Measurements from ENCODE around the gene LRRC4C.
A peak's percentile ranks its signal among the peaks of the same experiment; 100 is the strongest.

LRRC4C gene

DNA sequence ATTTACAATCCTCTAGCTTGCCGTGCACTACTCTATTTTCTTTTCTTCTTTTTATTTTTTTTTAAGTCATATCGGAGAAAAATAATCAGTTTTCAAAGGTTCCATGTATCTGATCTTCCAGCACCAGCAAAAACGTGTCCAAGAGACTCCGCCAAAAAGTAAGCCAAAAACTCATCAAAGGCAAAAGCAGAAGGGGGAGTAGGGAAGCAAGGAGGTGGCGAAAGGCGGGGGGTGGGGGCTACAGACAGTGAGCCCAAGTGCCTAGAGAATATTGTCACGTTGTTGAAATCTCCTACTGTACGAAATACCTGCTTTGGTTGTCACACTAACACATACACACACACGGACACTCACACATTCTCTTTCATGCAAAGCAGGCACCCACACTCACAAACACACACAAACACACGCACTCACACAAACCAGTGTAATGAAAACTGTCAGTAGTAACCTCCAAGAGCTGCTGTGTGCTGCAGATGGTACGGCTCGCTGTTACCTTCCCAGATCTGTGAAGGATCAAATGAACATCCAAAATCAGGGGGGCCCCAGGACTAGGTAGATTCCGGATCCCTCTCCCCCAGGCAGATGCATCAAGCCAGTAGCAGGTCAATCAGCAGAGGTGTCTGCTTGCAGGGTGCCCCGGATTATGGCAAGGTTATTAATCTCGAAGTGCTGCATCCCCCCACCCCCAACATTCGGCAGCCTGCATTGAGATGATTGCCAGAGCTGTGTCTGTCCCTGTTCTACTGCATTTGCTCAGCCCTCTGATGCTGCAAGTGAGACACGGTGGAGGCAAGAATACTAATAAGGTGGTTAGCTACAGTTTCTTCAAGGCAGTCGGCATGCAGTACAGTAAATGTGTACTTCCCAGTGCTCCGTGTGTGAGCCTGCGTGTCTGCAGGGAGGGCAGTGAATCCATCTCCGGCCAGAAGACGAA lies at the start of gene LRRC4C:
Gene LRRC4C, minus strand, starts transcription at position 188 of the 937 bp plus-strand sequence.
- no peak for DNase-seq (ENCODE audit: insufficient read length, low spot score)
- no peak for FAIRE-seq

DNA sequence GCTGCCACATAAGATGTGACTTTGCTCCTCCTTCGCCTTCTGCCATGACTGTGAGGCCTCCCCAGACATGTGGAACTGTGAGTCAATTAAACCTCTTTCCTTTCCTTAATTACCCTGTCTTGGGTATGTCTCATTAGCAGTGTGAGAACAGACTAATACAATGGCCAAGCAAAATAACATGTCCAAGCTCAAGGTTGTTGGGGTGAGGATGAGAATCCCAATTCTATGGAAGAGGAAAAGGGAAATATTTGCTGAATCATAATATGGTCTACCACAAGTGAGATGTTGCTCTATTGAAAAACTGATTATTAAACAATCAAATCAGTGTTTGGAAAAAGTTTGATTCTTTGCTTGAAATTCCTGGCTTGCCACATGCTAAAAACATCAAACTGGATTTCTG lies 48.7 kb upstream of the LRRC4C start:
- FAIRE-seq (no peak), DNase-seq (ENCODE audit: insufficient read length, low spot score) (no peak)

DNA sequence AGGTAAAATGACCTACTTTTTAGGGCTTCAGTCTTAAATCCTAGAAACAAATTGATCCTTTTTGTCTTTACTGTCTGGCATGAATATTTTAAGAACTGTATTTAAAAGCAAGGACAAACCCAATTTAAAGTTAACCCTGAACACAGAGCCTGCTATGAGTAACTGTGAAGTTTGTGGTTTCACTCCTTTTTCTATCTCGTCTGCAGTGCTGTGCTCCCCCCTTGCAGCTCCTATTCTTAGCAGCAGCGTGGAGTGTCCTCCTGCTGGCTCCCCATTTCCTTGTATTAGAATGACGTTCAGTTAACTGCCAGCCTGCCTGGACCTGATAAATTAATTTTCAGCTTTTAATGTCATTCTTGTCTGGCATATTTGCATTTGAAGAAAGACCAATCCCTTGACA lies 40.0 kb upstream of the LRRC4C start:
- DNase-seq (ENCODE audit: insufficient read length, low spot score): no peak
- FAIRE-seq: no peak

DNA sequence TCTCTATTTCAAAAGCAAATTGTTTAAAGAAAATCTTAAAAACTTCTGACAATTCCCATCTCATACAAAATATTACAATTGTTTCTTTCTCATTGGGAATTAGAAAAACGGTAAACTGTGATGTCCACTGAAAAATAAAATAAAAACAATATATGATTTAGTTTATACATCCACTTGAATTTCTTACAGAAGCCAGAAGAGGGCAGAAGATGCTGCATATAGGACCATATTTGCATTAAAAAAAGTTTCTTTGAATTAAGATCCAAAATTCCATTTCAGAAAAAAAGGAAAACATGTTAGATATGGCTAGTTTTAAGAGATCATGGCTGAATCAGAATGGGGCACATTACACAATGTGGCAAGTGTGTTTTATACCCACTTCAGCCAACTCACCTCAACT lies 39.3 kb upstream of the LRRC4C start:
- no peak for DNase-seq (ENCODE audit: insufficient read length, low spot score)
- FAIRE-seq: no peak

DNA sequence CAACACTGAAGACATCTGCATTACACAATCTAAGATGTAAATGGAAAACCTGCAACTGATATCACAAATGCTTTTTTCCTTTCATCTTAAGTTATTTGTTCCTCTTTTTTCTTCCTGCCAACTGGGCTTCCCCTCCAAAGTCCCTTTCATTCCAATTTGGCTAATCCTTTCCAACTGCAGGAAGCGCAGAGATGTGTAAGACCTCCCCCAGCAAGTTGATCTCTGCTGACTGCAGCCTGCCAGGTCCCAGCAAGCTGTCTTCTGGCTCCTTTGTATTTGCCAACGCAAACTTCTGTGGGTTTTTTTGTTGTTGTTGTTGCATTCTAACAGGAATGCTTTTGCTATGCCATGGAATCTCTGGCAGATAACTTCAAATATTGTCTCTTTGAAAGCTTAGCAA lies 38.5 kb upstream of the LRRC4C start:
- no peak for DNase-seq (ENCODE audit: insufficient read length, low spot score)

DNA sequence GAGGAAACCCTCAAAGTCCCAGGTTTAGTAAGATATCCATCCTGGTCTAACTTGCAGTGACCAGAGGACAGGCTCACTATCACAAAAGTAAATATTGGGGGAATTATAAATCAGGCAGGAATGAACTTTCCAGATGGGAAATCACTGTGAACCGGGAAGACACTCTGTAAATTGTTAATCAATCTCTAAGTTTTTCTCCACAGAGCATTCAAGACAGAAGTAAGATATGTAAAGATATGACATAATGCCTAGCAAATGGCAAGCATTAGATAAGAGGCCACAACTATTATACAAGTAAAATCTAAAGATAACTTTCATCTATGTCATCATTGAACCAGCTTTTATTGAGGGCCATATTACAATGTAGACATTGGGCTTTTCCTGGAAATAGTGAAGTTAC lies 35.3 kb upstream of the LRRC4C start:
- FAIRE-seq: no peak
- DNase-seq (ENCODE audit: insufficient read length, low spot score): no peak

More for the DNA sequence above, 38.5 kb upstream of the LRRC4C start:
- no peak for FAIRE-seq

DNA sequence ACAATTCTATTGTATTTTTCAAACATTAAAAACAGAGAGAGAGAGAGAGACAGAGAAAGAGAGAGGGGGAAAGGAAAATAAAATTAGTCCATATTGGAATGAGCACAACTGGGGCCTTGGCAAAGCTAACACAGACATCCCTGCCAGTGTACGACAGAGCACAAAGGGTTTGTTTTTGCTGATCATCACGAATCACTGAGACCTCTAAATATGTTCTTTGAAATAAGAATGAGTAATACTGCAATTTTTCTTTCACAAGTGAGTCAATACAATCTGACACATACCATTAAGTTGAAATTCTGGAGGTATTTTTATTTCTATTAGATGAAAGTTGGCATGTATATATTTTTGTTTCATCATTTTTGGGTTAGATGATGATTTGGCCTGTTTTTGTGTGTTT lies 27.0 kb upstream of the LRRC4C start:
- FAIRE-seq (no peak), DNase-seq (ENCODE audit: insufficient read length, low spot score) (no peak)

- DNase-seq (ENCODE audit: insufficient read length, low spot score) (no peak), FAIRE-seq (no peak)
Measured at GRCh38 chr11:41483956-41484355, 24.5 kb upstream of the LRRC4C start.

GRCh38 chr11:41479179-41479578 lies 19.7 kb upstream of the LRRC4C start:
- no peak for FAIRE-seq
- no peak for DNase-seq (ENCODE audit: insufficient read length, low spot score)

DNA sequence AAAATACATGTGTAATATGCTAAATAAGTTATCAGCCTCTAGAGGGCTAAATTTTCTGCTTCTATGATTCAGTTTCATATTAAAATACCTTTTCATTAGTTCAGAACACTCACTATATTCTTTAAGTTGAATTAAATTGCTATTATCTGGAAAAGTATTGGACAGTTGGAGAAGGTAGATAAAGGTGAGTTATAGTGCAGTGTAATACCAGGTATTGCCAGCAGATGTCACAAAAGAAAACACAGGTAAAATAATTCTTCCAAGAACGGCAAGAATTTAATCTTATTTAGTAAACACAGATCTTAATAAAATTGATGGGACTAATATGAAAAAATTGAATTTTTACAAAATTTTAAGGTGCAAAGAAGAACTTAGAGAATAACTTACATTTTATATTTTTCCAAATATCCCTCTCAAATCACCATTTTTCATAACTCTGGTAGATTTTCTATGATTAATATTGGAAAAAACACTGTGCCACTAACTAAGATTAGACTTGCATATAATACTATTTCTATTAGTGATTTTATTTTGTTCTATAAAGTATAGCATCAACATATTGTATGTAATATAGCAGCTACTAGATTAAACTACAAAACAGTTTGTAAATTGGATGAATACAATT lies 1.7 kb upstream of the LRRC4C start:
- FAIRE-seq (peak; percentile 77), DNase-seq (ENCODE audit: insufficient read length, low spot score) (no peak)

DNA sequence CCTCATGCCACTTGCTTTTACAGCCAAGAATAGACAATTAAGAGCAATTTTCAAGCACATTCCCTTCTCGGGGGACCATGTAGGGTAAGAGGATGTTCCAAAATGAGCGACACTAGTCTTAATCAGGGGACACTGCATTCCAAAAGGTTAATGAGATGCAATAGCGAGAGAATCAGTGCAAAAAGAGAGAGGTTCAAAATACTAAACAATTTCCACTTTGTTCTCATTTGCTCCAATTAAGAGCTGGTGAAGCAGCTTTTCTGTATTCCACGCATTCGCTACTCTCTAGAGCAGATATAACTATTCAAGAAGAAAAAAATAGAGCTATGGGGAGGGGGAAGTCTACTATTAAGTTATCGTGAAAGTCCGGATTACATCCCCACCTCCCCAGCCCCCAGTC lies 811 bp downstream of the LRRC4C start:
- DNase-seq (ENCODE audit: insufficient read length, low spot score): no peak
- no peak for FAIRE-seq

DNA sequence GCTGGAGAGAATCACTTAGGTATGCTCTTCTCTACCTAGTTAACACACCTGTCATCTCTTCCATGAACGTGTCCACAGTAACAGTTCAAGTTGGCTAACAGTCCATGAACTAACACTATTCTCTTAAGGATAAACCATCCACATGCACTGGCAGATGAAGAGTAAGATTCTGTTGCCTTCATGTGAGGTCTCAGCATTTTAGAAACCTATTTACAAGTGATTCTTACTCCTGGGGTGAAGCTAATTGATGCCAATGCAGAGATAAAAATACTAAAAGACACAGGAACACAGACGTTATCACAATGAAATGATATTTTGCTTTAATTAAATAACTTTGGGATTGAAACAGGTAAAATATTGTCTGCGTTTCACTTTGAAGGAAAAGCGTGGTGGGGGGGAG lies 1.3 kb downstream of the LRRC4C start:
- FAIRE-seq: no peak
- DNase-seq (ENCODE audit: insufficient read length, low spot score): no peak

- DNase-seq (ENCODE audit: insufficient read length, low spot score) (no peak), FAIRE-seq (no peak)
Measured at GRCh38 chr11:41457216-41458014, 2.0 kb downstream of the LRRC4C start.

DNA sequence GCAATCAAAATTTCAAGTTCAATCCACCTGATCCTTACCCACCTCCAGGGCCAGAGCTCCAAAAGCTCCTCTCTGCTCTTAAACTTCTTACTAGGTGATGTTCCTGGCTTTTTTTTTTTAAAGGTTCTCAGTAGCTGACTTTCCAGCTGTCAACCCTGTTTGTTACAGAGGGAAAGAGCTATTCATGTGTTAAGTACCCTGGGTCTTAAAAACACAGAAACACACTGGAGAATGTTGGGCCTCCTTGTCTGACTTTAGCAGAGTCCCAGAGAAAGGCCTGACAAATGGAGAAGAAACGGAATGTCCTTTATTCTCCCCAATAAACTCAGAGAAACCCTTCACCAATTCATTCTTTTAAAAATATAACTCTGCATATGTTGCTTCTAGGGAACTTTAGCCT lies 3.2 kb downstream of the LRRC4C start:
- DNase-seq (ENCODE audit: insufficient read length, low spot score) (no peak), FAIRE-seq (no peak)

DNA sequence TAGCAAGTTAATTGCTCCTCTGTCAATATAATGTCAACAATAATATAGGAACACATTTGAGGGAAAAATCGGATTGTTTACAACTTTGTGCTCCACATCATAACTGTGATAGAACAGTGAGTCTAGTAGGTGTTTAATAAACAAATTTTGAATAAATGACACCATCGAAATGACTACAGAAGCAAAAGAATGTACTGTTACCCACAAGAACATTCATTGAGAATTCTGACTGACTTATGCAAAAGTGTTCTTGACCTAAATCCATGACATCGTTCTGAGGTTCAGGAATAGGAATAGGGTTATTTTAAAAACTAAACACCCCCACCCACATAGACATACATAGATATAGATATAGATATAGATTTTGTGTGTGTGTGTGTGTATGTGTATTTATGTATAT lies 8.4 kb downstream of the LRRC4C start:
- FAIRE-seq (no peak), DNase-seq (ENCODE audit: insufficient read length, low spot score) (no peak)

DNA sequence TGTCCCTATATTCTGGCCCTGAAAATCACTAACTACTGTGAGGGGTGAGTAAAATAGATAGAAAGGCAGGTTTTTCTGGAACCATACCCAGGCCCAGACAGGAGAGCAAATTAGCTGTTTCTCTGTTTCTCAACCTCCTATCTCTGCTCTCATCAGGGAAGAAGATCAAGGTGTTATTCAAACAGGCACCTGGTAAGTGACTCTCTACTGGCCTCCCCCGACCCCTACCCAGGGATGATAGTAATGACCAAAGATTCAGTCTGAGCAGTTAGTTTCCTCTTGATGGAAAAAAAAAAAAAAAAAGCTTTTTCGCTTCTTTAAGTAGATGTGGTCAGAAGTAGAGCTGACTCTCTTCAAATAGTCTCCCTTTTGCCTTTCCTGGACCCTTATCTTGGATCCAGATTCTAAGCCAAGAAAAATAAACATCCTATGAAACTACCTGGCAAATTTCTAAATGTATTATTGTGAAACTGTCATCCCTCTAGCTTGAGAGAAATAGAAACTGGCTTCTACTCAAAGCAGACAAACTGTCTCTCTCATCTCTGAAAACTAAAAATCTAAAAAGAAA lies 9.9 kb downstream of the LRRC4C start:
- DNase-seq (ENCODE audit: insufficient read length, low spot score) (no peak), FAIRE-seq (no peak)

DNA sequence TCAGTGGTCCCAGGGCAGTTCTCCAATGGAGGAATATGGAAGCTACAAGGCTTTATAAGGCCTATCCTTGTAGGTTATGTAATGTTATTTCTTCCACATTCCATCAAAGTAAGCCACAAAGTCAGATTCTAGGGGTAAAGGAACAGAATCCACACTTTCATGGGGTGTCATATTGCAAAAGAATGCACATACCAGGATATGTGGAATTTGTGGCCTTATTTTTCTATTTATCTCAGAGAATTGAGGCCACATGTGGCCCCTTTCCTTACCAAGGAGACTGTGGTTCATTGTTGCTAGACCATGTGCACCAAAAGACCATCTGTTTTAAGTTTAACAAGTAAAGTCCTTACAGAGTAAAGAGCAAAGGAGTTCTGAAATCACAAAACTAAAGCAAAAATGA lies 12.9 kb downstream of the LRRC4C start:
- no peak for DNase-seq (ENCODE audit: insufficient read length, low spot score)
- no peak for FAIRE-seq

DNA sequence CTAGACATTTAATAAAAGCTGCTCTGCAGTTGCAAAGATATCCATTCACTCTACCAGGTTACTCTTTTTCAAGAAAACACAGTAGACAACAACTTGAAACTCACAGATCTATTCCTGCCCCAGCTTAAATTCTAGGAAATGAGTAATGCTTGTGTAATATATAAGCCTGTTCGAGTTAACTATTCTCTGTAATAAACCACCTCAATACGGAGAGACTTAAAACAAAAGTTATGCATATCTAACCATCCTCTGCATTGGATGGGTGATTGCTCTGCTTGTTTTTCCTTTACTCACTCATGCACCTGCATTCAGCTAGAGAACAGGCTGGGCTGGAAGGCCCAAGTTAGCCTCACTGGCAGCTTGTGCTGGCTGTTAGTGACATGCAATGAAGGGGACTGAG lies 13.3 kb downstream of the LRRC4C start:
- FAIRE-seq (no peak), DNase-seq (ENCODE audit: insufficient read length, low spot score) (no peak)

- no peak for FAIRE-seq
- DNase-seq (ENCODE audit: insufficient read length, low spot score): no peak
Measured at GRCh38 chr11:41437006-41437490, 22.4 kb downstream of the LRRC4C start.

GRCh38 chr11:41435531-41435930 lies 23.9 kb downstream of the LRRC4C start:
- FAIRE-seq: no peak

GRCh38 chr11:41431784-41432183 lies 27.7 kb downstream of the LRRC4C start:
- FAIRE-seq (peak; percentile 11), DNase-seq (ENCODE audit: insufficient read length, low spot score) (no peak)

More at GRCh38 chr11:41435531-41435930, 23.9 kb downstream of the LRRC4C start:
- no peak for DNase-seq (ENCODE audit: insufficient read length, low spot score)

Measured in GM19239 (cell line).